ENCODE data around the gene SORCS1. TPM values are rescaled to one million over a fixed set of nuclear protein-coding genes. Genes with fewer than 3 reads are reported as not detected.

SORCS1 gene
- total RNA-seq, 1 experiment from 2014 or later = not detected

GRCh38 chr10:106576534-106576933 lies 588.0 kb downstream of the SORCS1 start (continued):
- no peak for TF ChIP-seq POLR2A (IDR thresholded peaks at IDR 0.05; ENCODE audit: borderline replicate concordance, extremely low read depth, insufficient read depth, insufficient read length)
- TF ChIP-seq EZH2phosphoT487 (IDR thresholded peaks at IDR 0.05; ENCODE audit: borderline replicate concordance) = no peak
- TF ChIP-seq ATF3 (IDR thresholded peaks at IDR 0.05) = no peak
- TF ChIP-seq RAD21 (IDR thresholded peaks at IDR 0.05; ENCODE audit: low read depth) = no peak
- no peak for TF ChIP-seq CTCF (IDR thresholded peaks at IDR 0.05 in 2 of 3, conservative IDR thresholded peaks at IDR 0.05 in 1 of 3; ENCODE audit: borderline replicate concordance in 1 of 3, insufficient read depth in 1 of 3, low read depth in 2 of 3, low read length in 2 of 3)
- TF ChIP-seq SRF (IDR thresholded peaks at IDR 0.05; ENCODE audit: low read depth) = no peak
- TF ChIP-seq ZNF274 (IDR thresholded peaks at IDR 0.05; ENCODE audit: low read depth, low read length) = no peak
- TF ChIP-seq SIN3A (IDR thresholded peaks at IDR 0.05; ENCODE audit: low read depth) = no peak

GRCh38 chr10:106573106-106573505 lies 591.4 kb downstream of the SORCS1 start:
- TF ChIP-seq FOSL1 (IDR thresholded peaks at IDR 0.05; ENCODE audit: low read depth) (no peak), ZFX (IDR thresholded peaks at IDR 0.05) (no peak), ZBTB33 (IDR thresholded peaks at IDR 0.05; ENCODE audit: extremely low read depth, insufficient replicate concordance, low read length) (no peak), CTCF (IDR thresholded peaks at IDR 0.05 in 2 of 3, conservative IDR thresholded peaks at IDR 0.05 in 1 of 3; ENCODE audit: borderline replicate concordance in 1 of 3, insufficient read depth in 1 of 3, low read depth in 2 of 3, low read length in 2 of 3) (no peak), SP1 (IDR thresholded peaks at IDR 0.05; ENCODE audit: low read depth) (no peak), POLR2A (IDR thresholded peaks at IDR 0.05; ENCODE audit: borderline replicate concordance, extremely low read depth, insufficient read depth, insufficient read length) (no peak), EZH2phosphoT487 (IDR thresholded peaks at IDR 0.05; ENCODE audit: borderline replicate concordance) (no peak), TCF7L2 (IDR thresholded peaks at IDR 0.05; ENCODE audit: borderline replicate concordance, extremely low read depth, insufficient read depth, insufficient read length) (no peak), ZNF274 (IDR thresholded peaks at IDR 0.05; ENCODE audit: low read depth, low read length) (no peak), CBX3 (IDR thresholded peaks at IDR 0.05; ENCODE audit: low read depth) (no peak), POLR2AphosphoS5 (IDR thresholded peaks at IDR 0.05; ENCODE audit: low read depth, low read length) (no peak), JUND (IDR thresholded peaks at IDR 0.05) (no peak)
- Histone ChIP-seq H3K27me3 (ENCODE audit: insufficient read depth, low read length) (no peaks in the 10 kb centered on the region), H3K4me3 (replicated peaks in 1 of 2; ENCODE audit: low read depth in 1 of 2, low read length in 2 of 2) (no peak overlapping the region), H3K9ac (ENCODE audit: low read length) (no peak overlapping the region), H3K27ac (ENCODE audit: low read depth, low read length) (no peak overlapping the region), H4K20me1 (ENCODE audit: insufficient read depth) (no peaks in the 10 kb centered on the region), H3K4me2 (ENCODE audit: low read length) (no peak overlapping the region), H3K9me3 (ENCODE audit: control insufficient read depth in 1 of 2, insufficient read depth in 1 of 2, low read depth in 1 of 2, low read length in 2 of 2) (peaks cover 11 to 21% of the 10 kb centered on the region in 2 experiments; a peak in 2 of 4 replicates), H3K79me2 (ENCODE audit: insufficient read depth, low read length) (no peaks in the 10 kb centered on the region), H2AFZ (ENCODE audit: low read depth, low read length, poor library complexity, severe bottlenecking) (no peak overlapping the region), H3K9me2 (ENCODE audit: insufficient read depth) (no peaks in the 10 kb centered on the region), H3K36me3 (ENCODE audit: control insufficient read depth in 1 of 2, insufficient read depth in 2 of 2, low read length in 2 of 2) (no peaks in the 10 kb centered on the region), H3K4me1 (ENCODE audit: control insufficient read depth in 1 of 2, insufficient read depth in 2 of 2, low read length in 2 of 2) (no peaks in the 10 kb centered on the region)
- BruUV-seq (replicated peaks) = no TSS peak
- intact Hi-C loops (cut with micrococcal nuclease) = no loop called here
- ChIA-PET POLR2A (no interaction called here), RAD21 (ENCODE audit: low non-redundant PET in 1 of 2, low total read pairs in 2 of 2, uncharacterized antibody in 2 of 2, unreplicated experiment in 2 of 2) (no interaction called here), CTCF (no interaction called here)
- no peak for ATAC-seq
- DNase-seq (ENCODE audit: low read depth, low spot score) = no peak

All from HCT116 (cell line).